ENCODE measurements around the gene UBB. TPM values are rescaled to one million over a fixed set of nuclear protein-coding genes. Genes with fewer than 3 reads are reported as not detected.
"Not testable (repeated sequence)": the region's sequence is repeated elsewhere in the genome, so short reads cannot be mapped to it uniquely, and the experiment has no call there.

Gene UBB
- total RNA-seq, 1 donor from 2014 or later = 1,503 TPM

GRCh38 chr17:16374146-16374938, 6.5 kb upstream of the UBB start:
- FAIRE-seq (no peak), DNase-seq (ENCODE audit: low spot score in 2 of 2) (no peak)

DNA sequence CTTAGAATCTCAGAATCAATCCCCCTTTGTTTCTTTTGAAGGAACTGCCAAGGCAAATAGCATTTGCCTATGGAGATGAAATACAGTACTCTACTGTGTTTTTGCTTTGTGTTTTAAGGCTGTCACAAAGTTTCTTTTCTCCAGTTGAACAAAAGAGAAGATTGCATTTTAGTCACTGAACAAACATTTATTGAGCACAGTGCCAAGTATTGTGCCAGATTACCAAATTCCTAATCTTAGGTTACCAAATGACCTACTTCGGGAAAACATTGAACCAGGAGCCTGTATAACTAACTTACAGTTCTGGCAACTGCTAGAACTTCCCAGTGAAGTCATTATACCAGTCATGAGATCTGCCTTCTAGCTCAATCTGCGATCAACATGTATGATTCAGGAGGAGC, 3.0 kb upstream of the UBB start:
- no peak for FAIRE-seq

GRCh38 chr17:16378636-16379282, 2.1 kb upstream of the UBB start:
- no peak for DNase-seq (ENCODE audit: low spot score in 2 of 2)
- FAIRE-seq = no peak

More for the DNA sequence above, 3.0 kb upstream of the UBB start:
- DNase-seq (ENCODE audit: low spot score in 2 of 2) = no peak

GRCh38 chr17:16379654-16380053, 1.2 kb upstream of the UBB start:
- FAIRE-seq (no peak), DNase-seq (ENCODE audit: low spot score in 2 of 2) (no peak)

GRCh38 chr17:16381496-16381820, 567 bp downstream of the UBB start:
- FAIRE-seq (no peak), DNase-seq (ENCODE audit: low spot score in 2 of 2) (no peak)

GRCh38 chr17:16383216-16383615, 2.3 kb downstream of the UBB start:
- FAIRE-seq (no peak), DNase-seq (ENCODE audit: low spot score in 2 of 2) (no peak)

GRCh38 chr17:16383772-16384287, 2.9 kb downstream of the UBB start:
- FAIRE-seq = no peak

DNA sequence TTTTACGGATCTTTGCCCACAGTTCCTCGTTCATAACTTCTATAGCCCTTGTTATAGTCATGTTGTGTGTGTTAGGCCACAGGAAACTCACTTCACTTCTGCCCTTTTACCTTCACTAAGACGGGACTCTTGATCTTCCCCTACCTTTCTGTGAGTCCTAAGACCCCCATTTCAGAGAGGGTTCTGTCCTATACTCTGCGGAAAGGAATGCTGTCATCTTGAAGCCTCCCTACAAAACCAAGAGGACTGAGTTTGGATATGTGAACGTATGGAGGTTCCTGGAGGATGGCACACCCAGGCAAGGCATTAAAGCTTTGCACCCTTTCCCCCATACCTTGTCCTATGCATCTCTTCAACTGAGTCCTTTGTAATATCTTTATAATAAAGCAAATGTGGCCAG, 3.7 kb downstream of the UBB start:
- FAIRE-seq = no peak
- DNase-seq (ENCODE audit: low spot score in 2 of 2) = no peak

More at GRCh38 chr17:16383772-16384287, 2.9 kb downstream of the UBB start:
- no peak for DNase-seq (ENCODE audit: low spot score in 2 of 2)

GRCh38 chr17:16386126-16386507, 5.2 kb downstream of the UBB start:
- not testable (repeated sequence) for DNase-seq (ENCODE audit: low spot score in 2 of 2); FAIRE-seq

DNA sequence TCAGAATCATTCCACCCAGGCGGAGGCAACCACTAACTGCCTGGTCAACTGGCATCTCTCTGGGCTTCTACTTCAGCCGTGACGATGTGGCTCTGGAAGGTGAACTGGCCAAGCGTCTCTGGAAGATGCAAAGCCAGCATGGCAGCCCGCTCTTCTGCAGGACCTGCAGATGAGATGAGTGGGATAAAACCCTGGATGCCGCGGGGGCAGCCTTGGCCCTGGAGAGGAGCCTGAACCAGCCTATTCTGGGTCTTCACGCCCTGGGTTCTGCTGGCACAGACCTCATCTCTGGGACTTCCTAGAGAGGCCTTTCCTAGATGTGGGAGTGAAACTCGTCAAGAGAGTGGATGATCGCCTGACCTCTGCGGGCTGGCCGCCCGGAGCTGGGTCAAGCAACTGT, 10.6 kb downstream of the UBB start:
- DNase-seq (ENCODE audit: low spot score in 2 of 2) (no peak), FAIRE-seq (no peak)

- not testable (repeated sequence) for FAIRE-seq; DNase-seq (ENCODE audit: low spot score in 2 of 2)
These were observed 11.6 kb downstream of the UBB start for GRCh38 chr17:16392491-16392890.

DNA sequence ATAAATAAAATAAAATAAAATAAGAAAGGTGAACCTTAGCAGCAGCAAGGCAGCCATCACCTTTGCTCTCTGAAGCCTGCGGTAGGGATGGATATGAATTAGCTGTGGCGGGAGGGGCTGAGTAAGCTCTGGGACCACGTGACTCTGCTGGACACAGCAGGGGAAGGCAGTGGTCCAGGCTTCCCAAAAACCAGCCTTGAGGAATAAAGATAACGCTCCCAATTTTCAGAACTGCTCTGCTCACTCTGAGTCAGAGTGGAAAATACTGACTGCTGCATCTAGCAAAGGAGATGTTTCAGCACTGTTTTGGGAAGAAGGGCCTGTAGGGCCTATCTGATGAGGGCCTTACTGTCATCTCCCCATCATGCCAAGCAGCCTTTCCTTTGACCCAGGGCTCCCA, 15.0 kb downstream of the UBB start:
- DNase-seq (ENCODE audit: low spot score in 2 of 2) = not testable (repeated sequence)

GRCh38 chr17:16396693-16397092, 15.8 kb downstream of the UBB start:
- not testable (repeated sequence) for DNase-seq (ENCODE audit: low spot score in 2 of 2); FAIRE-seq

More for the DNA sequence above, 15.0 kb downstream of the UBB start:
- FAIRE-seq = not testable (repeated sequence)

DNA sequence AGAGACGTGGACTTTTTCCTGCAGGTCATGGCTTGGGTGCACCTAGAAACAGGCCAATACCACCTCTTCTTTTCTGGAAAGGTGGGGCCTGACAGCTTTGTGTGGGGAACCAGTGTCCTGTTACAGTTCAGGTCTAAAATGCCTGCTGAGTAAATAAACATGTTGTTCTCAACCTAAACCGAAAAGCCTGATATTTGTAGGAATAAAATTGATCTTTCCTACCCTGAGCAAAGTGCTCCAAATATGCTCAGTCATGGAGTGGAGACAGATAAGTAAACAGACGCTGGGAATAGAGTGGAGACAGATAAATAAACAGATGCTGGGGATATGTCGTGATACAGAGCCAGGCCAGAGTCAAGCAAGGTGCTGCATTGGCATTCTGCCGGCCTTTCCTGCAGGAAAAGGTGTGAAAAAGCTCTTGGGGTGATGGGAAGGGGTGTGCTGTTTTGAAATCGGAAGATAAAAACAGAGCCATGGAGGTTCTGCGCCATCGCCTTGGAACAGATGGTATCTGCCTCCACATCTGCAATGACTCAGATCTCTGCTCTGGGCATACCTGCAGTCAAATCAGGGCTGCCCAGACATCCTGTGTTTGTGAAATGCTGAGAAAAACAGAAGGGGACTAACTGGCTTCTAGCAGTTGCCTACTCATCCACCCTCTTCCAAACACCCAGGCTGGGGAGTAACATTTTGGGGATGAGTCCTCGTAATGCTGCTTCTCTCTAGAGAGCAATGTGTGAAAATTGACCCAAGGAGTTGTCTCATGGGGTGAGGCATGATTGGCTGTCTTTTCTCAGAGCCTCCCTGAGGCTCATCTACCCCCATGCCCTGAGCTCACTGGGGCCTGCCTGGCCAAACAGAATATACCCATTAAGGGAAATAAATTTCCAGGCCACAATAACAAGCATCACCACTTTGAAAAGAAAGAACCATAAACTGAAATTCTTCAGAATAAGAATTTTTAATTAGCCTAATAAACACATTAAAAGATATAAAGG, 17.7 kb downstream of the UBB start:
- DNase-seq (ENCODE audit: low spot score in 2 of 2) (no peak), FAIRE-seq (no peak)

DNA sequence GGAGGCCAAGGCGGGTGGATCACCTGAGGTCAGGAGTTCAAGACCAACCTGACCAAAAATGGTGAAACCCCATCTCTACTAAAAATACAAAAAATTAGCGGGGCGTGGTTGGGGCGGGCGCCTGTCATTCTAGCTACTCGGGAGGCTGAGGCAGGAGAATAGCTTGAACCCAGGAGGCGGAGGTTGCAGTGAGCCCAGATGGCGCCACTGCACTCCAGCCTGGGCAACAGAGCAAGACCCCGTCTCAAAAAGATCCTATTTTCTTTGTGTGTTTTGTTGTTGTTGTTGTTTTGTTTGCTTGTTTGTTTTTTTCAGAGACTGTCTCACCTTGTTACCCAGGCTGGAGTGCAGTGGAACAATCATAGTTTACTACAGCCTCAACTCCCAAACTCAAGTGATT, 23.0 kb downstream of the UBB start:
- not testable (repeated sequence) for FAIRE-seq; DNase-seq (ENCODE audit: low spot score in 2 of 2)

DNA sequence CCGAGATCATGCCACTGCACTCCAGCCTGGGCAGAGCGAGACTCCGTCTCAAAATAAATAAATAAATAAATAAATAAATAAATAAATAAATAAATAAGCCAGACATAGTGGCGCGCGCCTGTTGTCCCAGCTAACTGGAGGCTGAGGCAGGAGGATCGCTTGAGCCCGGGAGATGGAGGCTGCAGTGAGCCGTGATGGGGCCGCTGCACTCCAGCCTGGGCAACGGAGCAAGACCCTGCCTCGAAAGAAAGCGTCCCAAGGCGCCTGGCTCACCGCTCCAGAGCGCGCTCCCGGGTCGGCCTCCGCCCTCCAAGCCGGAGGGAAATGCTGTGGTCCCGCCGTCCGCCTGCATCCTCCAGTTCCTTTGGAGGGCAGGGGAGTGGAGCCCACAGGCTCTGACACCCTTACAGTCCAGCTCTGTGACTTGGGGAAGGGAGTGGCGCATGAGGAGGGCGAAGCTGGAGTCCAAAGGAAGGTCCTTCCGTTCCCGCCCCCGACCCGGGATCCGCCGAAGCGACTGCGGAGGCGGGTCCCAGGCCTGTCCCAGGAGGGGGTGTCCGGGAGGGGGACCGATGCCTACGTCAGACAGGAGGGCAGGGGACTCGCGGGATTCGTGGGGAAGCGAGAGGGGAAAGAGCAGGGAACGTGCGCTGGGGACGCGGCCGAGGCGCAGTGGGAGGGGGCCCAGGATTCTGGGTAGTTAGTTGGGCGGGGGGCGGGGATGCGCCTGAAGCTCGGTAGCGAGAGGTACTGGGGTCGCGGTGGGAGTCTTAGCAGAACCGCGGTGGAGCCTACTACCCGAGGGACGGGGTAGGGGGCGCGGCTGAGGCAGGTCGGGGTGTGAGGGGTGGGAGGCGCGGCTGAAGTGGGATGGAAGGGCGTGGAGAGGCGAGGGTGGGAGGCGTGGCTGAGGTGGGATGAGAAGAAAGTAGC, 26.1 kb downstream of the UBB start:
- DNase-seq (ENCODE audit: low spot score in 2 of 2) (peak in 1 of 2 donors; percentile 76), FAIRE-seq (no peak)

GRCh38 chr17:16407911-16408588, 27.2 kb downstream of the UBB start:
- DNase-seq (ENCODE audit: low spot score in 2 of 2) (no peak), FAIRE-seq (no peak)

DNA sequence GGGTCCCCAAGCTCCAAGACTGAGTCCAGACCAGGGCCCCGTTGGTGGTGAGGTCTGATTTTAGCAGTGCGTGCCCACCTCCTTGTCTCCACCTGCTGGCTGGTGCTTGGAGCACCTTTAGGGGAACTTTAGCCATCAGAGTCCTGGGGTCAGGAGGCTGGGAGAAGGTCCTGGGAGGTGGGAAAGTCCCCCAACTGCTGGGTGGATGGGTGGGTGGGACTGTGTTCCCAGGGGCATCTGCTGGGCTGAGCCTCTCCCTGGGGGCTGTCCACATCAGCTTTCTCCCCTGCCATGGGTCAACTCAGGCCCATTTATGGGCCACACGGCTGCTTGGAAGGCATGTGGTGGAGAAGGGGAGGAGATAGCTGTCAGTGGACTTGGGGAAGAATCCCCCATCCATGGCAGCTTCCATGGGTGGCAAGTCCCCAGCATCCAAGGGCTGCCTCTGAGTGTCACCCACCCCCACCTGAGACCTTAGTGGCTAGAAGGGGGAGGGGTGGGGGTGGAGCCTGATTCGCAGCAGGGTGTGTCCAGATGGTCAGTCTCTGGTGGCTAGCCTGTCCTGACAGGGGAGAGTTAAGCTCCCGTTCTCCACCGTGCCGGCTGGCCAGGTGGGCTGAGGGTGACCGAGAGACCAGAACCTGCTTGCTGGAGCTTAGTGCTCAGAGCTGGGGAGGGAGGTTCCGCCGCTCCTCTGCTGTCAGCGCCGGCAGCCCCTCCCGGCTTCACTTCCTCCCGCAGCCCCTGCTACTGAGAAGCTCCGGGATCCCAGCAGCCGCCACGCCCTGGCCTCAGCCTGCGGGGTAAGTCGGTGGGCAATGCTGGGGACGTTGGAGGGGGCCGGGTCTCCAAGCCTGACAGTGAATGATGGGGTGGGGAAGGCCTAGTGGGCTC, 34.4 kb downstream of the UBB start, which contains the start of gene TRPV2:
Gene TRPV2, plus strand, starts transcription at position 541 of the 894 bp plus-strand sequence. CDS start 2,098 bp downstream, outside the sequence.
- DNase-seq (ENCODE audit: low spot score in 2 of 2) (no peak), FAIRE-seq (no peak)

All from frontal cortex (tissue), 4 donors.